ENCODE measurements around the gene GSDME.
"Not testable (repeated sequence)": the region's sequence is repeated elsewhere in the genome, so short reads cannot be mapped to it uniquely, and the experiment has no call there.

Gene GSDME

GRCh38 chr7:24757353-24758275 lies at the start of gene GSDME:
Gene GSDME (minus strand): TSS chr7:24757464. CDS start chr7:24749774, 7,690 bp downstream.
- DNase-seq (ENCODE audit: low read depth), result peak; percentile 40

- DNase-seq (ENCODE audit: low read depth), result no peak
Observed at GRCh38 chr7:24802300-24802699, 45.0 kb upstream of the GSDME start.

- no peak for DNase-seq (ENCODE audit: low read depth)
Observed at GRCh38 chr7:24801883-24802282, 44.6 kb upstream of the GSDME start.

GRCh38 chr7:24800667-24801066 lies 43.4 kb upstream of the GSDME start:
- no peak for DNase-seq (ENCODE audit: low read depth)

DNA sequence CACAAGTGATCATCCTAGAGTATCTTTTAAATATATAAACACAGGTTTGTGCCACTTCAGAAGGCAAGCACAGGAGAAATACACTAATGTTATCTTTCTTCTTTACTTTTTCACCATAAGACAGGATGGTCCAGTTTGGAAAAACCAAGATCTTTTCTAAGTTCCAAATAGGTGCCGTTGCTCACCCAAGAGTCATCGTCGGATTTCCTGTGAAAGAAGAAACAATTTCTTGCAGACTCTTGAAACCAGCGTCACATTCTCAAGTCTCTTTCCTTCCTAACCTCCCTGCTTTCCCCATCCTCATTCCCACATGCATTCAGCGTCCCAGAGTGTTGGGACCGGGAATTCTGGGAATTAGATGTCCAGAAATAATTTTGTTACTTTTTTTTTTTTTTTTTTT lies 42.8 kb upstream of the GSDME start:
- DNase-seq (ENCODE audit: low read depth), result no peak

GRCh38 chr7:24799506-24799905 lies 42.2 kb upstream of the GSDME start:
- no peak for DNase-seq (ENCODE audit: low read depth)

- no peak for DNase-seq (ENCODE audit: low read depth)
Observed at GRCh38 chr7:24798261-24798660, 41.0 kb upstream of the GSDME start.

DNA sequence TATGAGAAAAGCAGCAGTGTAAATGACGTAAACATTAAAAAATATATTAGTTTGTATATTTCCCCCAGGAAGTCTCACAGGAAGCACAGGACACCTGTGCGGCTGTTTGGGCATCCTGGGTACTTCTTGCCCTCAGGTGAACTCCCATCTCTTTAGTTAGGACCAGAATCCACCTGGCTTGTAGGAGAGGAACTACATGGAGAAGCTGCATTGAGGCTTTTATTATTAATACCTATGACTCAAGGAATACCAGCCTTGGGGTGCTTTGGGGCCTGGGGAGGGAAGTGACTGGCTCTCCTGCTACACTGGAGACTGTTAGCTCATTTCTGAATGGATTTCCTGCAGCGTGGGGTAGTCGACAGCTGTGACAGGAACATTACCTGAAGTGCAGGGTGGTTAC lies 40.0 kb upstream of the GSDME start:
- no peak for DNase-seq (ENCODE audit: low read depth)

DNA sequence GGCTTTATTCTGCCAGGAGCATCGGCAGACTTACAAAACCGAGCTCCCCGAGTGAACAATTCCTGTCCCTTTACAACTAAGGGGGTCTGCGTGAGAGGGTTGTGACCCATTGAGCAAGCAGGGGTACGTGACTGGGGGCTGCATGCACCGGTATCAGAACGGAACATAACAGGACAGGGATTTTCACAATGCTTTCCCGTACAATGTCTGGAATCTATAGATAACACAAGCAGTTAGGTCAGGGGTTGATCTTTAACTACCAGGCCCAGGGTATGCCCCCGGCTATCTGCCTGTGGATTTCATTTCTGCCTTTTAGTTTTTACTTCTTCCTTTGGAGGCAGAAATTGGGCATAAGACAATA lies 38.1 kb upstream of the GSDME start:
- DNase-seq (ENCODE audit: low read depth), result no peak

- DNase-seq (ENCODE audit: low read depth), result not testable (repeated sequence)
Observed at GRCh38 chr7:24794751-24795406, 37.6 kb upstream of the GSDME start.

DNA sequence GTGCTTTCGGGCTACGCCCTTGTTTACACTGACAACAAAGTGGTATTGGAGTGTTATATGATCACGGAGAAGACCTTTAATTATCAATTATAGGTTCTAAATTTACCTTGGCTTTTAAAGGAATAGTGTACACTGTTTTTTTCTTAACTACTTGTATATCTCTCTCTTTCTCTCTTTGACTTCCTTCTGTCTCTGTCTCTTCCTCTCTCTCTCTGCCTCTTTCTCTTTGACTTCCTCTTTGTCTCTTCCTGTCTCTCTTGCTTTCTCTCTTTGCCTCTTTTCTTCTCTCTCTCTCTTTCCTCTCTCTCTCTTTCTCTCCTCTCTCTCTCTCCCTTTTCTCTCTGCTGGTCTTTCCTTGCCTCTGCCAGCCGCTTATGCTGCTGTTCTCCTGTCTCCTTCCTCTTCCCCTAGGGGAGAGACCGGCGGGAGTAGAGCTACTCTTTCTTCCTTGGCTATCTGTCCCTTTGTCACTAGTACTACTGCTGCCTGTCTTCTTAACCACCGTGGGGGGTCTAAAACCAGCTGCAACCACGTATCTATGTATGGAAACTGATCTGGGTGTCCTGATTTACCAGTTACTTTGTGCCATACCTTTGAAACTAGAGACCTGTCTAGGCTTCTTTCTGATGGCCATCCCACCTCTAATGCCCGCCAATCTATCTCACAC lies 36.9 kb upstream of the GSDME start:
- DNase-seq (ENCODE audit: low read depth), result no peak

GRCh38 chr7:24788961-24789576 lies 31.8 kb upstream of the GSDME start:
- DNase-seq (ENCODE audit: low read depth), result no peak

- DNase-seq (ENCODE audit: low read depth), result no peak
Observed at GRCh38 chr7:24788075-24788474, 30.8 kb upstream of the GSDME start.

- DNase-seq (ENCODE audit: low read depth), result peak; percentile 16
Observed at GRCh38 chr7:24786941-24787340, 29.7 kb upstream of the GSDME start.

GRCh38 chr7:24786306-24786705 lies 29.0 kb upstream of the GSDME start:
- DNase-seq (ENCODE audit: low read depth), result no peak

GRCh38 chr7:24784277-24784676 lies 27.0 kb upstream of the GSDME start:
- no peak for DNase-seq (ENCODE audit: low read depth)

- DNase-seq (ENCODE audit: low read depth), result no peak
Observed at GRCh38 chr7:24783698-24784097, 26.4 kb upstream of the GSDME start.

DNA sequence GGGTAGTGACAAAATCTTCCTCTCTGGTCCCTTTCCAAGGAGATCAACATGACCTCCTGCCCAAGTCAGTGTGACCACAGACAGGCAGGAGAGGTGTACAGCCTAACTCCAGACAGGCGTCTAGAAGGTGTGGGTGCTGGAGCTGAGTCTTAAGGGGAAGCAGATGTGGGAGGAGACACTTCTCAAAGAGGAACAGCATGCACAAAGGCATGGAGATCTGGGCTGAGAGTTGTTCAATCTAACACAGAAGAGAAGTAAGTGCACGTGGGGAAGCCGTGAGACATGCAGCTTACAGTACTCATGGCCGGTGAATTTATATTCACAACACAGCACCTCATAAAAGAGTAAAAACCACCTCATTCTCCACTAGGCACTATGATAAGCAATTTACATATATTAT lies 23.8 kb upstream of the GSDME start:
- no peak for DNase-seq (ENCODE audit: low read depth)

GRCh38 chr7:24779283-24779655 lies 22.0 kb upstream of the GSDME start:
- no peak for DNase-seq (ENCODE audit: low read depth)

DNA sequence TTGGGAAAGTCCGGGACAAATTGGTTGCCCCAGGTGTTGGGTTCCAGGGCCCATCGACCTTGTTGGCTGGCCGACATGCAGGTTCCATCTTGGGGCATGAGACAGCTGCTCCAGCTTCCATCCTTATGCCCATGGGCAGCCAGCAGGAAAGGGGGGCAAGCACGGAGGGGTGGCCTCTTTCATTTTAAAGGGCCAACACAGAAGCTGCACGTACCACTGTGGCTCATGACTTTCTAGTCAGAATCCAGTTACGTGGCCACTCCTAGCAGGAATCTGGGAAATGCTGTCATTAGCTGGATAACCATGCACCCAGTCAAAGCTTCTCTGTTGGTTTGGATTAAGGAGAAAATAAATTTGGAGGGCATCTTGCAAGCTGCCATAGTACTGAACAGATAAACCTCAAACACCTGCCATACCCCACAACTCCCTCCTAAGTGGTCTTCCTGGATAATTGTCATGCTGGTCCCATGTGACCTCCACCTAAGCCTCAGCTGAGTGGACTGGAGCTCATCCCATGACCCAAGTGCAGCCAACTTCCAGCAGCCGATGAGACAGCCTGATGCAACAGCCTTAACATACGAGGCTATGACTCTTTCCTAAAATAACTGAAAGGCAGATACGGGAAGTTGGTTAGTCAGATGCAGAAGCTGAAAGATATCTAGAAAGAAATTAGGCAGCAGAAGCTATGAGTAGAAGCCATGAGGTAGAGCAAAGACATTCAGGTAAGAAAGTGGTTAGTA lies 21.4 kb upstream of the GSDME start:
- DNase-seq (ENCODE audit: low read depth), result no peak

DNA sequence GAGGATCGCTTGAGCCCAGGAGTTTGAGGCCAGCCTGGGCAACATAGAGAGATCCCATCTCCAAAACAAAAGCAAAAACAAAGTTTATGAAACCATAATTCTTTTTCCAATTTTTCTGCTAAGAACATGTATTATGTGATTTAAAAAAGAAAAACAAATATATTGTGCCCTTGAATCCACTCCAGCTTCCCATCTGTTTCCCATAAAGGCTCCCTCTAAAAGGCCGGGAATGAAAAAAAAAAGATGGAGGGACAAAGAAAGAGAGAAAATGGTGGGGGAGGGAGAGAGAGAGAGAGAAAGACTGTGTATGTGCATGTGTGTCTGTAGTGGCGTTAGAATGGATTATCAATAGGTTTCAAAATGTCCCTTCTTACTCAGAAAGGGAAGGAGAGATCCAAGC lies 20.5 kb upstream of the GSDME start:
- DNase-seq (ENCODE audit: low read depth), result no peak

DNA sequence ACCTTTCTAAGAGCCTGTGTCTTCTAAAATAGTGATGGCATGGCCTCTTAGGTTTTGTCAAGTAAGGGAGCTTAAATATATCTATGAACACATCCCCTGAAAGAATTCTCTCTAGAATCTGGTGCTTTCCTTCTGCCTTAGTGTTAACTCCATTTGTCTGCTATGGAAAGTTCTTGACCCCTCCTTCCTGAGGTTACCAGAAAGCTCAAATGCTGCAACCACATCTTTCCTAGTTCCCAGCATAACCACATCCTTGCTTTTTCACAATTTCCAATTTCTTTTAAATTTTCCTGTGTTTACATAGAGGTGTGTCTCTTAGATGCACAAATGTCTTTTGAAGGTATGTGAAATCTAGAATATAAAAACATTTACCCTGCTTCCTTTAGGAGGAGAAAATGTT lies 16.4 kb upstream of the GSDME start:
- DNase-seq (ENCODE audit: low read depth), result no peak
